NCI-H526 treated with DMSO at 0.1 percent for 48 hours (cell line): ENCODE data around the gene GIMAP6.
"Not testable (repeated sequence)": the region's sequence is repeated elsewhere in the genome, so short reads cannot be mapped to it uniquely, and the experiment has no call there.

Source experiments
- DNase-seq: peaks from one replicate; lab custom pipeline; 2025; lab: John Stamatoyannopoulos, UW

GIMAP6 gene

GRCh38 chr7:150631866-150632864 lies at the start of gene GIMAP6:
Gene GIMAP6 (minus strand): TSS chr7:150632385. CDS start chr7:150630142, 2,243 bp downstream.
- no peak for DNase-seq

- DNase-seq = not testable (repeated sequence)
These were observed 48.2 kb upstream of the GIMAP6 start for GRCh38 chr7:150680364-150680763.

GRCh38 chr7:150678601-150679000 lies 46.4 kb upstream of the GIMAP6 start:
- DNase-seq = not testable (repeated sequence)

GRCh38 chr7:150676854-150677253 lies 44.7 kb upstream of the GIMAP6 start:
- not testable (repeated sequence) for DNase-seq

- not testable (repeated sequence) for DNase-seq
These were observed 44.1 kb upstream of the GIMAP6 start for GRCh38 chr7:150676276-150676675.

GRCh38 chr7:150675714-150676113 lies 43.5 kb upstream of the GIMAP6 start:
- DNase-seq = no peak

GRCh38 chr7:150671798-150672585 lies 39.8 kb upstream of the GIMAP6 start:
- DNase-seq = not testable (repeated sequence)

- no peak for DNase-seq
These were observed 36.8 kb upstream of the GIMAP6 start for GRCh38 chr7:150668977-150669376.

GRCh38 chr7:150668472-150668911 lies 36.3 kb upstream of the GIMAP6 start:
- no peak for DNase-seq

GRCh38 chr7:150666412-150666811 lies 34.2 kb upstream of the GIMAP6 start:
- DNase-seq = no peak

GRCh38 chr7:150665896-150666295 lies 33.7 kb upstream of the GIMAP6 start:
- no peak for DNase-seq

- no peak for DNase-seq
These were observed 33.0 kb upstream of the GIMAP6 start for GRCh38 chr7:150665089-150665748.

- no peak for DNase-seq
These were observed 31.8 kb upstream of the GIMAP6 start for GRCh38 chr7:150663802-150664494.

- DNase-seq = not testable (repeated sequence)
These were observed 30.6 kb upstream of the GIMAP6 start for GRCh38 chr7:150662821-150663220.

GRCh38 chr7:150660939-150661613 lies 28.9 kb upstream of the GIMAP6 start:
- DNase-seq = no peak

- no peak for DNase-seq
These were observed 25.3 kb upstream of the GIMAP6 start for GRCh38 chr7:150657526-150657925.

- DNase-seq = no peak
These were observed 23.9 kb upstream of the GIMAP6 start for GRCh38 chr7:150656047-150656446.

GRCh38 chr7:150654692-150655091 lies 22.5 kb upstream of the GIMAP6 start:
- DNase-seq = no peak

- DNase-seq = no peak
These were observed 16.8 kb upstream of the GIMAP6 start for GRCh38 chr7:150649080-150649385.

GRCh38 chr7:150648353-150649079 lies 16.3 kb upstream of the GIMAP6 start:
- DNase-seq = no peak
